Thymus (tissue), 11 donors: ENCODE data around the gene NEU4. TPM values are rescaled to one million over a fixed set of nuclear protein-coding genes. Genes with fewer than 3 reads are reported as not detected.
A peak's percentile ranks its signal among the peaks of the same experiment; 100 is the strongest.
"Not testable (repeated sequence)": the region's sequence is repeated elsewhere in the genome, so short reads cannot be mapped to it uniquely, and the experiment has no call there.

Experiments
- DNase-seq, 9 donors: peaks; one replicate each; pipeline ENCODE4 v3.0.0-alpha.2; 2013; ENCODE audit warnings: low spot score in 9 of 9, low read depth in 6 of 9, missing footprints in 1 of 9
- H3K27ac ChIP-seq, 2 donors: one replicate each; pipeline ENCODE4 v1.5.1; 2013; ENCODE audit warnings: control low read depth in 1 of 2, low read depth in 1 of 2, low read length in 1 of 2, mild to moderate bottlenecking in 1 of 2, moderate library complexity in 1 of 2
- H3K27me3 ChIP-seq, 2 donors: one replicate each; pipeline ENCODE4 v1.5.1; 2013; ENCODE audit warnings: low read length in 1 of 2; ENCODE audit not compliant: control insufficient read depth in 2 of 2, insufficient read depth in 1 of 2
- H3K36me3 ChIP-seq, 2 donors: one replicate each; pipeline ENCODE4 v1.5.1; 2013; ENCODE audit warnings: low read length in 1 of 2, mild to moderate bottlenecking in 1 of 2, moderate library complexity in 1 of 2; ENCODE audit not compliant: control insufficient read depth in 2 of 2, insufficient read depth in 2 of 2
- H3K4me1 ChIP-seq, 2 donors: one replicate each; pipeline ENCODE4 v1.5.1; 2013; ENCODE audit warnings: low read length in 2 of 2; ENCODE audit not compliant: control insufficient read depth in 2 of 2, insufficient read depth in 2 of 2
- H3K4me3 ChIP-seq, 2 donors: one replicate each; pipeline ENCODE4 v1.5.1; 2013; ENCODE audit warnings: low read length in 2 of 2, control low read depth in 1 of 2, mild to moderate bottlenecking in 1 of 2
- H3K9me3 ChIP-seq, 2 donors: one replicate each; pipeline ENCODE4 v1.5.1; 2013; ENCODE audit warnings: low read length in 1 of 2, mild to moderate bottlenecking in 1 of 2; ENCODE audit not compliant: control insufficient read depth in 2 of 2, insufficient read depth in 1 of 2
- WGBS: extraction: QIAGEN DNeasy Blood & Tissue Kit; methylation state at CpG from one replicate; pipeline ENCODE4 v1.1.7; 2013; 5-methylcytosine and 5-hydroxymethylcytosine counted together
- polyA plus RNA-seq: library from polyadenylated mRNA; stranded (reverse); fragments of 200-250 nt; gene quantifications from one replicate; pipeline ENCODE4 v1.2.3, GENCODE V29; 2013
- total RNA-seq: library from RNA; stranded (reverse); fragments of 120-200 nt; gene quantifications from one replicate; pipeline ENCODE4 v1.2.4, GENCODE V29; 2013
- donor health status: healthy.

The NEU4 gene
- total and polyA plus RNA-seq, 2 donors: 0.05 to 1.1 TPM

DNA sequence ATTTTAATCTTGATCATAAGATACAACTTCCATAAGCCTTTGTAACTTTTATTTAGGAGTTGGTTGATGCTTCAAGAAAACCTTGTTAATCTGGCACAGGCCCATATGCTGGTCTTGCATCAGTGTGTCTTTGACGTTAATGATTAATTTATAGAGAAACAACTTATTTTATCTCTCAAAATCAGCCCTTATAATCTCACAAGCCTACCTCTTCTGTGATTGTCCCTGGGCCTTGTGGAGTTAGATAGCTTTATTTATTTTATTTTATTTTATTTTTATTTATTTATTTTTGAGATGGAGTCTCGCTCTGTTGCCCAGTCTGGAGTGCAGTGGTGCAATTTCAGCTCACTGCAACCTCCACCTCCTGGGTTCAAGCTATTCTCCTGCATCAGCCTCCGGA lies 26.9 kb upstream of the NEU4 start:
- not testable (repeated sequence) for H3K27ac ChIP-seq, H3K27me3 ChIP-seq, H3K36me3 ChIP-seq, H3K4me1 ChIP-seq, H3K4me3 ChIP-seq, DNase-seq, H3K9me3 ChIP-seq
- 96% methylated on average over 3 of the region's 3 CpGs for WGBS

DNA sequence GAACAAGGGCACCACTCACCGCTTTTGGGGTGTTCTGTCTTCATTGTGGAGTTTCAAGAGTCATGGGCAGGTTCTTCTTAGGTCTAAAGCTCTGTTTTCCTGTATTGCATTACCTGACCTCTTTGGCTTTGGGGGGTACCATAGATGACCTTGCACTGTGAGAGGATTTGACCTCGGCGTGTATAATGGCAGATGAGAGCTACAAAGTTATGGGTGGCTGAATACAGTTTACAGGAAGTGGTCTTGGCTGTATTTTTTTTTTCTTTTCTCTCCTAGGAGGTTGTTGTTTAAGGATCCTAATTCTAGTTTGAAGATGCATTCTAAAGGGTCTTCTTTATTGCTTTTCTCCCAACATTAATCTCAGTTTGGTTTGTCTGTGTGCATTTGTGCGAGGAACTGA lies 20.9 kb upstream of the NEU4 start:
- Histone ChIP-seq H3K27me3 (no peaks in the 10 kb centered on the region), H3K36me3 (no peaks in the 10 kb centered on the region), H3K4me3 (no peak overlapping the region), H3K27ac (peak overlapping the region in 1 of 2 donors; percentile 15), H3K4me1 (no peaks in the 10 kb centered on the region), H3K9me3 (no peaks in the 10 kb centered on the region)
- no peak for DNase-seq
- 88% methylated on average over 4 of the region's 4 CpGs for WGBS

- Histone ChIP-seq H3K27me3 (no peaks in the 10 kb centered on the region), H3K36me3 (no peaks in the 10 kb centered on the region), H3K9me3 (no peaks in the 10 kb centered on the region), H3K4me1 (no peaks in the 10 kb centered on the region), H3K27ac (no peak overlapping the region), H3K4me3 (no peak overlapping the region)
- DNase-seq: no peak
- WGBS: 59% methylated on average over 3 of the region's 3 CpGs
Measured at GRCh38 chr2:241788572-241788971, 20.4 kb upstream of the NEU4 start.

- 95% methylated on average over 3 of the region's 3 CpGs for WGBS
- not testable (repeated sequence) for H3K27me3 ChIP-seq, DNase-seq, H3K36me3 ChIP-seq, H3K9me3 ChIP-seq, H3K4me1 ChIP-seq, H3K27ac ChIP-seq, H3K4me3 ChIP-seq
Measured at GRCh38 chr2:241791385-241791784, 17.6 kb upstream of the NEU4 start.

- Histone ChIP-seq H3K27ac (no peak overlapping the region), H3K9me3 (no peaks in the 10 kb centered on the region), H3K36me3 (no peaks in the 10 kb centered on the region), H3K4me1 (peaks cover 0 to 6% of the 10 kb centered on the region in 2 donors), H3K27me3 (no peaks in the 10 kb centered on the region), H3K4me3 (no peak overlapping the region)
- WGBS: 97% methylated on average over 5 of the region's 5 CpGs
- no peak for DNase-seq
Measured at GRCh38 chr2:241793385-241793784, 15.6 kb upstream of the NEU4 start.

DNA sequence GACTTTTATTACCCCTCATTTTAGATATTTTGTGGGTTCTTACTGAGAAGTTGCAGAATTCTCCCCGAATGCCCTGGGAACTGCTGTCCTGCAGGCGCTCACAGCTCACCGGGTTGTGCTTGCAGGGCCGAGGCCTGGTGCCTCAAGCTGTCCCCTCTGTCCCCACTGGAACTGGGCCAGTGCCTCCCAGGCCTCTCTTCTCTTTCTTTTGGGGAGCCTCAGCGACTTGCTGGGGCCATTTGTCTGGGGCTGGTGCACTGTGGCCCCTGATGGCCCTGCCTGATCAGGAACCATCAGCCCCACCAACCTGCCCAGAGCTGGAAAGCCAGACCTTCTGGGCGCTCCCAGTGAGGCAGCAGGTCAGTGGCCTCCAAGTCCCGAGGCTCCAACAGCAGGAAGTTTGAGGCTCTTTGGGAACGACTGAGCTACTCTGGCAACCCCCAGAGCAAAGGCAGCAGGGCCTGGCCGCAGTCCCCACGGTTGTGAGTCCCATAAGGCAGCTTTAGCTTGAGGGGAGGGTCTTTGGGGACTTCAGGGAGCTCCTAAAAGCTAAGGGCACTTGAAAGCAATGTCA lies 14.7 kb upstream of the NEU4 start:
- Histone ChIP-seq H3K27ac (no peak overlapping the region), H3K36me3 (no peaks in the 10 kb centered on the region), H3K4me3 (no peak overlapping the region), H3K9me3 (no peaks in the 10 kb centered on the region), H3K4me1 (peaks cover 0 to 6% of the 10 kb centered on the region in 2 donors), H3K27me3 (no peaks in the 10 kb centered on the region)
- WGBS: 94% methylated on average over 10 of the region's 10 CpGs
- DNase-seq: no peak

- WGBS: 93% methylated on average over 31 of the region's 31 CpGs
- no peak overlapping the region for H3K4me3 ChIP-seq
- no peak for DNase-seq
Measured at GRCh38 chr2:241795021-241795999, 13.7 kb upstream of the NEU4 start.

DNA sequence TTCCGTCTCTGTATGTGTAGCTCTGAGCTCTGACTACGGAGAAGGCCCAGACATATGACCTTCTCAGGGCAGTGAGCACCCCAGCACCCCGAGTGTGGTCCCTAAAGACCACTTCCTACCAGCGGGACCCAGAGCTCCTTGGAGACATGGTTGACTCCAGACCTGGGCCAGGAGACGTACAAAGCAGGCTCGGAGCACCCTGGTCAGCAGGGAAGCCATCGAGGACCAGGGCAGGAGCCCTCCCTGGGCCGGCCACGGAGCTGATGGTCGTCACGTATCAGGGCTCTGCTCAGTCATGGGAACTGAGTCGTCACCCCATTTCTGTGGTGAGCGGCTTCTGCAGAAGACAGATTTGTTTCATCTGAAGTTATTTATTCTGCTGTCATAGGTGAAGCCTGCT lies 12.8 kb upstream of the NEU4 start:
- Histone ChIP-seq H3K4me3 (no peak overlapping the region), H3K9me3 (no peaks in the 10 kb centered on the region), H3K4me1 (peaks cover 0 to 6% of the 10 kb centered on the region in 2 donors), H3K36me3 (no peaks in the 10 kb centered on the region), H3K27me3 (no peaks in the 10 kb centered on the region), H3K27ac (no peak overlapping the region)
- DNase-seq: no peak
- 98% methylated on average over 13 of the region's 13 CpGs for WGBS

More at GRCh38 chr2:241795021-241795999, 13.7 kb upstream of the NEU4 start:
- Histone ChIP-seq H3K9me3 (no peaks in the 10 kb centered on the region), H3K4me1 (peaks cover 0 to 6% of the 10 kb centered on the region in 2 donors), H3K27me3 (no peaks in the 10 kb centered on the region), H3K36me3 (no peaks in the 10 kb centered on the region), H3K27ac (no peak overlapping the region)

GRCh38 chr2:241796610-241797138 lies 12.3 kb upstream of the NEU4 start:
- no peak for DNase-seq
- Histone ChIP-seq H3K27me3 (peaks cover 0 to 2% of the 10 kb centered on the region in 2 donors), H3K4me1 (peaks cover 0 to 6% of the 10 kb centered on the region in 2 donors), H3K9me3 (no peaks in the 10 kb centered on the region), H3K36me3 (no peaks in the 10 kb centered on the region), H3K4me3 (no peak overlapping the region), H3K27ac (no peak overlapping the region)
- 97% methylated on average over 13 of the region's 13 CpGs for WGBS
